GM18517 (cell line): ENCODE data around the gene GFOD1.

Experiments
- ATAC-seq: cut with Tn5 transposase; IDR thresholded peaks from one replicate; pipeline ENCODE4 v1.9.1; 2021; ENCODE audit warnings: mild to moderate bottlenecking, moderate library complexity; ENCODE audit not compliant: unreplicated experiment

The GFOD1 gene

GRCh38 chr6:13487122-13488014 is at the start of gene GFOD1:
Gene GFOD1 (minus strand): TSS chr6:13487600. CDS start chr6:13486890, 710 bp downstream.
- peak; percentile 73 for ATAC-seq

GRCh38 chr6:13536796-13537526 is 49.6 kb upstream of the GFOD1 start:
- no peak for ATAC-seq

DNA sequence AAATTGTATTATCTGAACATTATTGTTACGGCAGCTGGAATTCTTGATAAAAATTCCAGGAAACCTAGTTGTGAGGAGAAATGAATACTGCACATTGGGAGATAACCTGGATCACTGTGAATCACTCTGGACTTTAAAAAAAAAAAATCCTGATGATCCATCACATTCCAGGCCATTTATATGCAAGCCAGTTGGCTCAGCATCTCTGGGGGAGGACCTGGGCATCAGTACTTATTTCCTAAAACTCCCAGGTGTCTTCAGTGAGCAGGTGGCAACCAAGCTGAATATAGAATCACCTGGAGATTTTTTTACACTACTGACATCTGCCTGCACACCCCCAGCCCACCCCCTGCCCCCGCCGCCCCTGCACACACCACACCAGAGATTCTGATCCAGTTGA is 47.9 kb upstream of the GFOD1 start:
- ATAC-seq, result no peak

DNA sequence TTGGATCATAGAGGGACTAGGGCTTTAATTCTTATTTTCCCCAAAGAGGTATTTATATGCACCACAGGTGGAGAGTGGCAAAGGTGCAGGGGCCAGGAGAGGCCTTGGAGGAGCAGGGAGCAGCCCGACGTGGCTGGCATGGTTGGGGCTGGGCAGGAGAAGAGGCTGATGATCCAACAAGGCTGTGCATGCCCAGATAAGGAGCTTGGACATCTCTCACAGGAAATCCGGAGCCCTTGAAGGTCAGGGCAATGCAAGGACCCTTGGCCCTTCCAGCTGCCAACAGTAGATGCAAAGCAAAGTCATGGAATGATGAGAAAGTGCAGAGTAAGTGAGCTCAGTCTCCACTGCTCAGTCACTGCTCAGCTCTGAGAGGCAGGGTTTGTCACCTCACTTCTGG is 47.1 kb upstream of the GFOD1 start:
- ATAC-seq, result no peak

DNA sequence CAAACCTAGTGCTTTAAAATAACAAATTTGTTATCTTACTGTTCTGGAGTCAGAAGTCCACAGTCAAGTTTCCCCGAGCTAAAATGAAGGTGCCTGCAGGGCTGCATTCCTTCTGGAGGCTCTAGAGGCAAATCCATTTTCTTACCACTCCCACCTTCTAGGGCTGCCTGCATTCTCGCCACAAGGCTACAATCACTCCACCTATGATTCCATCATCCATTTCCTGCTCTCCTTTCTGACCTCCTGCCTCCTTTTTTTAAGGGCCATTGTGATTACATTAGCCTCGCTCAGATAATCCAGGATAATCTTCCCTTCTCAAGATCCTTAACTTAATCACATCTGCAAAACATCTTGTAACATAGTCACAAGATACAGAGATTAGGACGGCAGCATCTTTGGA is 44.6 kb upstream of the GFOD1 start:
- no peak for ATAC-seq

DNA sequence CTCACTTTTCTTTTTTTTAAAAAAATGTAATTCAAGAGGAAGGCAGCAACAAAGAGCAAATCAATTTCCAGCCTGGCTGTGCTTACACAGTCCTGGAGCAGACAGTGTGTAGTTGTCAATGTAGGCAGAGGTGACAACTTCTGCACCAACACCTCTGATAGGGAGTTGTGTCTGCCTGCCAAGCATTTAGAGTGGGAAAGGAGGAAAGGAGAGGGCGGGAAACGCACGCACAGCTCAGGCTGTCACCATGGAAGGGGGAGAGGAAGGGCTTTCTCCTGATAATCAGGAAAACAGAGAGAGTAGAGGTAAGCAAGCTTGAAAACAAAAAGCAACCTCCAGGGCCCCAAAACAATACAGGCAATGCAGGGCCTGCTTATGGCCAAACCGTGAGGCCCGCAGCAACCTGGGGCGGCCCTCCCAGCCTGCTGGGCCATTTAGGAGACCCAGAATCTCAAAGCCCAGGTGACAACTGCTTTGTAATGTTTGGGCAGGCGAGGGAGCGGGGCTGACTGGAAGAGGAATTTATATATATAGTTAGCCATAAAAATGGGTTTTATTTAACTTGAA is 41.5 kb upstream of the GFOD1 start:
- no peak for ATAC-seq

DNA sequence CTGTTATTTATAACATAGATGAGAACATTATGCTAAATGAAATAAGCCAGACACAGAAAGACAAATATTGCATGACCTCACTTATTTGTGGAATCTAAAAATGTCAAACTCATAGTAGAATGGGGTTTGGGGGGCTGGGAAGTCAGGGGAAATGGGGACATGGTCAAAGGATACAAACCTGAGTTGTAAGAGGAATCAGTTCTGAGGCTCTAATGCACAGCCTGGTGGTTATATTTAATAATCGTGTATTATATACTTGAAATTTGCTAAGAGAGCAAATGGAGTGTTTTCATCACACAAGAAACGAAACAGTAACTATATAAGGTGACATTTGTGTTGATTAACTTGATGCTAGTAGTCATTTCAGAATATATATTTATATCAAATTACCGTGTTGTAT is 40.8 kb upstream of the GFOD1 start:
- no peak for ATAC-seq

DNA sequence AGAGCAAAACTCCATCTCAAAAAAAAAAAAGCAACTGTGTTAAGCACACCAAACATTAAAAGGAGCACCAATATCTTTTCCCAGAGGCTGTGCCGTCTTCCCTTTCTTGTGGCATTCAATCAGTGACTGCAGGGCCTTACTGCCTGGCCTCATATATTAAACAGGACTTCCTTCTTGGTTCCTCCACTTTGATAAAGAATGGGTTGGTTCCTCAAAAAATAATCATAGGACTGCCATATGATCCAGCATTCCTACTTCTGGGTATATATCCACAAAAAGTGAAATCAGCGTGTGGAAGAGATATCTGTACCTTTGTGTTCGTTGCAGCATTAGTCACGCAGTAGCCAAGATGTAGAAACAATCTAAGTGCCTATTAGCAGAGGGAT is 40.3 kb upstream of the GFOD1 start:
- ATAC-seq, result no peak

- peak; percentile 91 for ATAC-seq
Measured at GRCh38 chr6:13526727-13527670, 39.6 kb upstream of the GFOD1 start.

- ATAC-seq, result no peak
Measured at GRCh38 chr6:13526357-13526726, 38.9 kb upstream of the GFOD1 start.

- ATAC-seq, result no peak
Measured at GRCh38 chr6:13524801-13525508, 37.6 kb upstream of the GFOD1 start.

GRCh38 chr6:13523826-13524622 is 36.6 kb upstream of the GFOD1 start:
- no peak for ATAC-seq

DNA sequence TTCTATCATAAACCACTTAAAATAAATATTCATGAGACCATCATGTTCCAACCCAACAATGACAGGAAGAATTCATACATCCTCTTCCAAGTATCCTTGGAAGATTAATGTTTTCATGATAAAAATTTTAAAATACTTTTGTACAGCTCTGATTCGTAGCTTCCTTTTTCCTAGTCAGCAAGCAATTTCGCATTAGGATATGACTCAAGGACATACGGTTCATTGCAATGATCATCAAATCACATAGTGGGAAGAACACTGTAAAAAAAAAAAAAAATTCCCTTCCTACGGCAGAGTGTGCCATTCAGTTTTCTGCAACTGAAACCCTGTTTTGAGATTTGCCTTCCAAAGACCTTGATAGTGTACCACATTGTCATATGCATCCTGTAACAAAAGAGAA is 35.3 kb upstream of the GFOD1 start:
- no peak for ATAC-seq

- ATAC-seq, result no peak
Measured at GRCh38 chr6:13519839-13520238, 32.4 kb upstream of the GFOD1 start.

GRCh38 chr6:13517116-13517515 is 29.7 kb upstream of the GFOD1 start:
- ATAC-seq, result no peak

- ATAC-seq, result no peak
Measured at GRCh38 chr6:13515912-13516311, 28.5 kb upstream of the GFOD1 start.

DNA sequence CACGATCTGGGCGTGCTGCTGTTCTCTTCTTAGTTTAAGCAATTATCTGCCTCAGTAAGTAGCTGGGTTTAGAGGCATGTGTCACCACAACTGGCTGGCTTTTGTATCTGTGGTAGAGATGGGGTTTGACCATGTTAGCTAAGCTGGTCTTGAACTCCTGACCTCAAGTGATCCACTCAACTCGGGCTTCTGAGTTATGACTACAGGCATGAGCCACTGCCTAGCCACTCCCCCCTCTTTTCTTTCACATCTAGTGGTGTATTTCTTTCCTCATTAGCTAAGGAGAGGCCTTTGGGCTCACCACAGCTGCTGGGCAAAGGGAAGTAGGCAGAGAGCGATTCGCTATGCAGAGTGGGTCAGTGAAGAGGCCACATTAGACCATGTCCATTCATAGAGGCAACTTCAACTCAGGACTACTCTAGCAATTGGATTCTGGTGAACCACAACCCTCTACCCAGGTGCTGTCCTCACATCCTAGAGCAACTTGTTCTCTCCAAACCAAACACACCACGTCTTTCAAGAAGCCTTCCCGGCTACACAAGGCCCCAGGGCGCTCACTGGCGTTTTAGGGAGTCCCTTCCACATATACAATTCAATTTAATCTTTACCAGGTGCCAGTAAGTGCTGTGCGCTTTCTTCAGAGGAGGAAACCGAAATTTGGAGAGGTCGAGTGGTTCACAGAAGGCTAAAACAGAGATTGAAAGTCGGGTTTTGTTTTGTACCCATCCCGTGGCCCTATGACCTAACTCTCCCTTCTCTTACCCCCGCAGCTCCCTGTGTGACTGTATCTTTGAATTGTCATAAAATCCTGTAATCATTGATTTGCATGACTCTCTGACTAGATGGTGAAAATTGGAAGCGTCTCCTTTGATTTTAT is 26.5 kb upstream of the GFOD1 start:
- no peak for ATAC-seq

GRCh38 chr6:13512900-13513299 is 25.5 kb upstream of the GFOD1 start:
- ATAC-seq, result no peak
